A673 (cell line): ENCODE measurements around the gene RBM39. TPM values are rescaled to one million over a fixed set of nuclear protein-coding genes. Genes with fewer than 3 reads are reported as not detected.
A peak's percentile ranks its signal among the peaks of the same experiment; 100 is the strongest.

Experiments
- Bru-seq: library from RNA; stranded (reverse); fragments of 400-500 nt; gene quantifications from one replicate; lab custom pipeline; 2021; lab: Mats Ljungman, UMichigan
- BruChase-seq, 2 experiments: library from RNA; stranded (reverse); fragments of 400-500 nt; gene quantifications; one replicate each; lab custom pipeline; 2021; lab: Mats Ljungman, UMichigan
- BruUV-seq: library from RNA; stranded (reverse); fragments of 400-500 nt; replicated peaks from 2 replicates; lab custom pipeline; 2021; lab: Mats Ljungman, UMichigan
- CTCF ChIA-PET: fragments of 300-600 bp; sonication (Branson Sonifier 250); formaldehyde crosslinking; loops from one replicate; lab custom pipeline; 2022; ENCODE audit warnings: antibody characterized with exemption; lab: Charles Lee
- POLR2A ChIA-PET: fragments of 300-600 bp; sonication (Branson Sonifier 250); formaldehyde crosslinking; loops from one replicate; lab custom pipeline; 2022; ENCODE audit warnings: antibody characterized with exemption; ENCODE audit not compliant: low non-redundant PET; lab: Charles Lee
- DNase-seq: peaks from one replicate; pipeline ENCODE4 v3.0.0-alpha.2; 2015; ENCODE audit warnings: low spot score
- H3K27ac ChIP-seq: fragments of 200-600 bp; sonication (generic); 2 replicates; pipeline ENCODE4 v1.5.1; 2016; ENCODE audit warnings: mixed run types, low read depth, mild to moderate bottlenecking, mixed read lengths, antibody characterized with exemption, low read length; ENCODE audit not compliant: poor library complexity, severe bottlenecking
- H3K27me3 ChIP-seq: fragments of 200-600 bp; sonication (generic); replicated peaks from 2 replicates; pipeline ENCODE4 v1.6.1; 2017; ENCODE audit warnings: mixed run types, low read depth, mild to moderate bottlenecking, mixed read lengths, antibody characterized with exemption, low read length; ENCODE audit not compliant: insufficient read depth, poor library complexity
- H3K36me3 ChIP-seq: fragments of 200-600 bp; sonication (generic); 2 replicates; pipeline ENCODE4 v1.6.1; 2016; ENCODE audit warnings: mixed run types, mild to moderate bottlenecking, mixed read lengths, antibody characterized with exemption, low read length; ENCODE audit not compliant: insufficient read depth, poor library complexity, severe bottlenecking
- H3K4me1 ChIP-seq: fragments of 200-600 bp; sonication (generic); 2 replicates; pipeline ENCODE4 v1.6.1; 2017; ENCODE audit warnings: mixed run types, mild to moderate bottlenecking, mixed read lengths, antibody characterized with exemption, low read length; ENCODE audit not compliant: insufficient read depth, poor library complexity, severe bottlenecking
- H3K4me3 ChIP-seq: fragments of 200-600 bp; sonication (generic); 2 replicates; pipeline ENCODE4 v1.5.1; 2016; ENCODE audit warnings: low read depth, mixed run types, mild to moderate bottlenecking, mixed read lengths, low read length; ENCODE audit not compliant: poor library complexity, severe bottlenecking
- H3K9me3 ChIP-seq: fragments of 200-600 bp; sonication (generic); 2 replicates; pipeline ENCODE4 v1.6.1; 2016; ENCODE audit warnings: mixed run types, low read depth, mild to moderate bottlenecking, mixed read lengths, antibody characterized with exemption, low read length; ENCODE audit not compliant: poor library complexity, severe bottlenecking
- CTCF ChIP-seq: fragments of 300-800, 200-600 bp; sonication (generic); conservative IDR thresholded peaks from 2 replicates; pipeline ENCODE4 v1.5.1; 2017; ENCODE audit warnings: low read depth, mild to moderate bottlenecking, antibody characterized with exemption, low read length, moderate library complexity, mixed read lengths
- EZH2 ChIP-seq: fragments of 200-600 bp; sonication (generic); IDR thresholded peaks from 2 replicates; pipeline ENCODE4 v1.6.1; 2017; ENCODE audit warnings: borderline replicate concordance, low read depth, mild to moderate bottlenecking, mixed read lengths, antibody characterized with exemption, low read length; ENCODE audit not compliant: poor library complexity, severe bottlenecking
- intact Hi-C: fragments of 100-400 bp; cut with micrococcal nuclease; formaldehyde crosslinking; loops from one replicate; pipeline ENCODE4 v1.10.0; 2022; ENCODE audit not compliant: unreplicated experiment
- long read RNA-seq: library from polyadenylated mRNA; stranded (forward); transcript quantifications from one replicate; pipeline ENCODE4 v2.0.0, GENCODE V29; 2022
- total RNA-seq: library from RNA; stranded (reverse); gene quantifications from 2 replicates; pipeline ENCODE4 v1.2.3, GENCODE V29; 2021

Gene RBM39
- total RNA-seq, result 316 and 329 TPM in 2 replicates
- Bru-seq, nascent RNA, result percentile 99 among the genes with signal in this experiment
- percentile 99 among the genes with signal in this experiment for BruChase-seq, experiment 1, labeled RNA remaining after a 2-hour chase
- BruChase-seq, experiment 2, labeled RNA remaining after a 6-hour chase, result percentile 97 among the genes with signal in this experiment
- long read RNA-seq, full-length matches to known transcripts, result 340 of 453 reads
- long read RNA-seq, partial matches to known transcripts, result 20 of 453 reads
- long read RNA-seq, other reads (novel, unspliced or antisense), result 93 of 453 reads

DNA sequence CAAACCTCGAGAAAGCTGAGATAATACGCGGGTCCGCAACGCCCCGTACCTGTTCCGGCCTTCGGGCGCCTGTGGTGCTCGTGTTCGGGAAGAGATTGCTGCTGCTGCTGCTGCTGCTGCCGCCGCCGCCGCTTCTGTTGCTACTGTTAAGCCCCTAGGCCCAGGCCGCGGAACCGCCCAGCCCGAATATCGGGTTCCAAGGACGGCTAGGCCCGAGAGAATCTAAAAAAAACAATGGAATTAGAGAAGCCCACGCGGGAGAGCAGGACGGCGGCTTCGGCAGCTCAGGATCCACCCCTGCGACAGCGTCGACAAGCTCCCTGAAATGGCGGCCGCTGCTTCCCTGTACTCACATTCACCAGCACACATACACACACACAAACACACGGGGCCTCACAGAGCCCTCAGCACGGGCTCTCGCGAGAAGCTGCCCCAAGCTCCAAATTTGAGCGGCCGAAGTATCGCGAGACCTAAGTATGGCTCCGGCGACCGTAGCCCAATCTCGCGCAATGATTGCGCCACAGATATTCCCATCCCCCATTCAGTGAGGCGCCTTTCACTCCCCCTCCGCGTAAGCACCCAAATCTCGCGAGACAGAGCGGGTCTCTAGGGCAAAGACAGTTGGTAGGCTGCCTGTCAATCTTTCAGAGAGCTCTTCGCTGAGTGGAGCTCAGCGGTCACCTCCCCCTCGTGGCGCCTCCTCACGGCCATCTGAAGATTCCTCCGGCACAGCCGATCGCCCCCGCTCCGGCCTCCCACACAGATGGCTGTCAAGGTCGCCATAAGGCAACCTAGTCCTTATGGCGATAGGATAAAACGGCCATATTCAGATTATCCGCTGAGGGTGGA, at the start of gene RBM39:
Gene RBM39, minus strand, starts transcription at position 369 of the 849 bp plus-strand sequence. CDS start 1,386 bp downstream, outside the sequence.
- Histone ChIP-seq H3K4me1 (peaks cover 29% of the 10 kb centered on the region), H3K9me3 (no peaks in the 10 kb centered on the region), H3K27me3 (no peaks in the 10 kb centered on the region), H3K27ac (peak within 1 kb of the TSS; percentile 99), H3K36me3 (peaks cover 37% of the 10 kb centered on the region), H3K4me3 (peak within 1 kb of the TSS; percentile 69)
- DNase-seq, result peak; percentile 100
- intact Hi-C loops, result no loop called here
- TF ChIP-seq CTCF, result peak; percentile 43; the same call in 1 of the 2 replicates
- TF ChIP-seq EZH2, result no peak
- POLR2A ChIA-PET, result interaction anchor here (0.5 to 1.3 kb wide), 16 partner anchors 8 to 954 kb away, joined by 3 to 14 read pairs (median 4); partner anchors contain the start of gene PHF20
- CTCF ChIA-PET, result interaction anchor here (0.6 to 1.2 kb wide), 3 partner anchors 30 to 43 kb away, joined by 3 to 10 read pairs (median 3); partner anchors contain the start of genes NFS1, PHF20 and ROMO1
- BruUV-seq, result no TSS peak

GRCh38 chr20:35791821-35792220, 49.8 kb upstream of the RBM39 start:
- POLR2A ChIA-PET, result no interaction called here
- BruUV-seq, result no TSS peak
- CTCF ChIA-PET, result no interaction called here
- Histone ChIP-seq H3K36me3 (no peaks in the 10 kb centered on the region), H3K9me3 (no peaks in the 10 kb centered on the region), H3K27me3 (no peaks in the 10 kb centered on the region), H3K4me3 (no peak overlapping the region), H3K27ac (no peak overlapping the region), H3K4me1 (no peaks in the 10 kb centered on the region)
- intact Hi-C loops, result no loop called here
- TF ChIP-seq CTCF, result no peak
- TF ChIP-seq EZH2, result no peak
- DNase-seq, result no peak

GRCh38 chr20:35791097-35791496, 49.0 kb upstream of the RBM39 start:
- no TSS peak for BruUV-seq
- H3K4me3 ChIP-seq, result no peak overlapping the region
- H3K4me1 ChIP-seq, result no peaks in the 10 kb centered on the region
- H3K36me3 ChIP-seq, result no peaks in the 10 kb centered on the region
- H3K27me3 ChIP-seq, result no peaks in the 10 kb centered on the region
- no peak for DNase-seq
- POLR2A ChIA-PET, result no interaction called here
- CTCF ChIA-PET, result no interaction called here
- intact Hi-C loops, result no loop called here
- H3K9me3 ChIP-seq, result no peaks in the 10 kb centered on the region
- H3K27ac ChIP-seq, result no peak overlapping the region
- TF ChIP-seq EZH2, result no peak
- TF ChIP-seq CTCF, result no peak
